Ectodermal cell (in vitro differentiated cells): ENCODE results near the gene HOXB9.

ENCODE experiments used
- H3K27ac ChIP-seq: 2 replicates; pipeline ENCODE4 v1.7.0; 2013; ENCODE audit warnings: mild to moderate bottlenecking, low read depth, low read length; ENCODE audit not compliant: insufficient read depth, poor library complexity, severe bottlenecking
- H3K27me3 ChIP-seq: 2 replicates; pipeline ENCODE4 v1.7.0; 2013; ENCODE audit warnings: mild to moderate bottlenecking, low read length; ENCODE audit not compliant: insufficient read depth, control insufficient read depth, poor library complexity, severe bottlenecking
- H3K36me3 ChIP-seq: one replicate; pipeline ENCODE4 v1.7.0; 2013; ENCODE audit warnings: low read length; ENCODE audit not compliant: control insufficient read depth, insufficient read depth
- H3K4me1 ChIP-seq: one replicate; pipeline ENCODE4 v1.7.0; 2013; ENCODE audit warnings: low read length; ENCODE audit not compliant: control insufficient read depth, insufficient read depth
- H3K4me3 ChIP-seq: 2 replicates; pipeline ENCODE4 v1.7.0; 2013; ENCODE audit warnings: low read depth, low read length, control low read depth; ENCODE audit not compliant: insufficient read depth
- H3K9me3 ChIP-seq: 2 replicates; pipeline ENCODE4 v1.7.0; 2013; ENCODE audit warnings: mild to moderate bottlenecking, low read length, moderate library complexity; ENCODE audit not compliant: control insufficient read depth
- WGBS, 2 experiments: methylation state at CpG; one replicate each; pipeline ENCODE4 v1.1.7; 2013; ENCODE audit warnings: missing lambda C conversion rate in 2 of 2; 5-methylcytosine and 5-hydroxymethylcytosine counted together

The HOXB9 gene

DNA sequence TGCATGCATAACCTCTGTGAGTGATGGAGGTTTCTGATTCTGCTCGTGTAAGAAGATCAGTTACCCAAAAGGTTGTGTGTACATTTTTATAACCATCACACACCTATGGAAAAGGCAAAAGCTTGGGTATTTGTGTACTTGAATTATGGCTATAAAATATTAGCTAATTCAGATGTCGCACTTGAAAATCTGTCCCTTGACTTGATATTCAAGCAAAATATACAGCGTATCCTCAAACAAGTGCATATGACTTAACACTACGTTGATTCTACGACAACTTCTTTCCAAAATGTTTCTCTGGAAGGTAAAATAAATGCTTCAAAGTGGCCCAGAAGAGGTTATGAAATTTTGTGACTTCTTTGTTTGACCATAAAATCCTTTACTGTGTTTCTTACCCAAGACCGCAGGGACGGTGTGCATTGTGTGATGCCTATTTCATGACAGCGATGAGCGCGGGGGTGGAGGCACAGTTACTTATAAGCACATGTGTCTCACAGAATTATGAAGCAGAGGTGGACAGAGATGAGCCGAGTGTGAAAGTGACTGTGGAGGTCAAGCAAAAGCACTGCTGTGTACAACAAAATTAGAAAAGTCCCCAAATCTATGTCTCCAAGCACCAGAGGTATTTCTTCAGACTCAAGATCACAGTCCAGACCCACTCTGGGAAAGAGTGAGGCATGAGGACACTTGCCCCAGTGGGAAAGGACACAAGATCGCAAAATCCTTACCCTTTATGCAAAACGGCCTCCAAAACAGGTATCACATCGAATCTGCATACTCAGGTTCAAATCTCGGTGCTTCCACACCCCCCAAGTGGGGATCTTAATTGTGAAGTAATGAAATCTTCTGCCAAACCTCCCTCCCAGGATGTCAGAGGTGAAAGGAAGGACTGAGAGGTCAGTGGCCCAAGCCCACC, 4.1 kb upstream of the HOXB9 start:
- Histone ChIP-seq H3K4me3 (no peak overlapping the region), H3K36me3 (no peaks in the 10 kb centered on the region), H3K27me3 (peaks cover 100% of the 10 kb centered on the region), H3K9me3 (no peaks in the 10 kb centered on the region), H3K4me1 (peaks cover 4% of the 10 kb centered on the region), H3K27ac (no peak overlapping the region)
- 38 to 44% methylated on average over 13 to 14 of the region's 15 CpGs for WGBS, 2 experiments

DNA sequence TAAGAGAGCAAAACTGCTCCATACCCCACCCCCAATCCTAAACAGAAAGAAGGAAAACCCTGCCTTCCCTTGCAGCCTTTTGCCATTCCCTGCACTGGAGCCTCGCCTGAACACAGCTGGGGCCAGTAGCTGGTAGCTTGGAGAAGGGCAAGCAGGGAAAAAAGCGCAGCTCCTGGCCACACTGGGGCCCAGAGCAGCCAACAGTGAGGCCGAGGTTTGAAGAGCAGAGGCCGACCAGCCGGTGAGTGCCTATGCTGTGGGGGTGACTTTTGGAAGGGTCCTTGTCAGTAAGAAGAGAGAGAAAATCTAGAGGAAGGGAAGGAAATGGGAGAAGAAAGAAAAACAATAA, 3.2 kb upstream of the HOXB9 start:
- H3K36me3 ChIP-seq = no peaks in the 10 kb centered on the region
- no peak overlapping the region for H3K4me3 ChIP-seq
- WGBS, 2 experiments = 12 to 15% methylated on average over 5 of the region's 5 CpGs
- no peak overlapping the region for H3K27ac ChIP-seq
- H3K4me1 ChIP-seq = peaks cover 4% of the 10 kb centered on the region
- no peaks in the 10 kb centered on the region for H3K9me3 ChIP-seq
- peaks cover 100% of the 10 kb centered on the region for H3K27me3 ChIP-seq

DNA sequence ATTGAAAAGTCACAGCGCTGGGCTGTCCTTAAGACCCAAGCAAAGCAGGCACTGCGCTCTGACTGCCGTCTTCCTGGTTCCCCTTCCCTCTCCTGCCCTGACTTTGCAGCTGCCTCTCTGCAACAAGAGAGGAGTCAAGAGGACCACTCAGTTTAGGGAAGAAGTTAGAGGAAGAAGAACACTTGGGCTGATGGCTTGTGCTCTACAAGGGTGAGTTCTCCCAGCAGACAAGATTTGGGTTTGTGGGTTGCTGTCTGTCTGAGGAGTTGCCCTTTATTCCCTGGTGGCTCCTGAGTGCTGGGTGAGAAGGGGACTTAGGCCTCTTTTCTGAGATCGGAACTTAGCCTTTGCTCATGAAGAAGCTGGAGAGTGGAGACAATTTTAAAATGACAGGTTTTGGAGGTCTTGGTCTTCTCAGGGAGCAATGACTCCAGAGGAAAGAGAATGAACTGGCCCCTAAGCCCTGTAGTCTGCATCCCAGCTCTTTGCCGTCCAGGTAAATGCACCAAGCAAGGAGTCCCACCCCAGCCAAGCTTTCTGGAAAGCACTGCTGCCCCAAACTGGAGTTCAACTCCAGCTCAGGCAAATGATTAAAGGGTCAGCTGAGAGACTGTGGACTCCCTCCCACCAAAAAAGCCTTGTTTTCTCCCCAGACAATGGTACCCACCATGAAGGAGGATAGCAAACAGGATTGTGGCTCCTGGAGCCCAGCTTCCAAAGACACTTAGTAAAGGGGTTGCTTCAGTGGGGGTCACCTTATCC, 2.7 kb upstream of the HOXB9 start:
- Histone ChIP-seq H3K27ac (no peak overlapping the region), H3K27me3 (peaks cover 100% of the 10 kb centered on the region), H3K4me3 (no peak overlapping the region), H3K9me3 (no peaks in the 10 kb centered on the region), H3K4me1 (peaks cover 4% of the 10 kb centered on the region), H3K36me3 (no peaks in the 10 kb centered on the region)
- 18 to 21% methylated on average over 5 of the region's 5 CpGs for WGBS, 2 experiments

DNA sequence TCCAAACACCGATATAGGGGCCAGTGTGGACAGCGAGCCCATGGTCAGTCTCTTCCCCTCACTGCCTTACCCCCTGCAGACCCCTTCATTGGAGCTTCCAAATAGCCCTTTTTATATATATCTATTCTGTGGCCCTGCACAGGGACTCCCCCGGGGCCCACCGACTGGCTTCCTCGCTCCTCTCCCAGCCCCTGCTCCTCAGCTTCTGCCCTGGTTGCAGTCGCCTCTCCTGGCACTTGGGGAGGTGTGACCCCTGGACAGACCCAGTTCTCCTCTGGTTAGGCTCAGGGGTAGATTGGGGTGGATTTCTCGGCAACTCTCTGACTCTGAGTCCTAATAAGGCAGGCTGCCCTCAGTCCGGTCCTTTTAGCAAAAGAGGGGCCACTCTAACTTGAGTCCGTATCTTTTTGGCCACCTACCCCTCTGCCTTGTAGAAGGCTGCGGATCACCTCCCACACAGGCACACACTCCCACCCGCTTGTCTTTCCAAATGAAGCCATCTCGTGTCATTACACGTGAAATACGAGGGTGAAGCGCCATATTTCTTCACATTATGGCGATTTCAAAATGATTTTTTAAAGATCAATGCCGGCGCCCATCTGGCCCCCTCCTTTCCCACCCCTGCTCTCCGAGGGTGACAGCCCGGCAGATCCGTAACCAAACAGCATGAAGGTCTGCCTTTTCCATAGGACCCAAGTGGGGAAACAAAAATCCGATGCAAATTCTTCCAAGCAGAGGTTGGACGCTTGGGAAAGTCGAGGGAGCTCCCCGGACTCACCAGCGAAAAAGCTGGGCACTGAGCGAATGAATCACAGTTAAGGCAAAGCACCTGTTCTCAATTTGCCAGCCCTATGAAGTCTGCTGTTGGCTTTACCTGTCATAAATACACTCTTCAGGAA, 1.7 kb upstream of the HOXB9 start:
- Histone ChIP-seq H3K4me1 (peaks cover 4% of the 10 kb centered on the region), H3K9me3 (no peaks in the 10 kb centered on the region), H3K27me3 (peaks cover 100% of the 10 kb centered on the region), H3K4me3 (no peak overlapping the region), H3K36me3 (no peaks in the 10 kb centered on the region), H3K27ac (no peak overlapping the region)
- WGBS, 2 experiments = 15 to 20% methylated on average over 27 of the region's 27 CpGs

DNA sequence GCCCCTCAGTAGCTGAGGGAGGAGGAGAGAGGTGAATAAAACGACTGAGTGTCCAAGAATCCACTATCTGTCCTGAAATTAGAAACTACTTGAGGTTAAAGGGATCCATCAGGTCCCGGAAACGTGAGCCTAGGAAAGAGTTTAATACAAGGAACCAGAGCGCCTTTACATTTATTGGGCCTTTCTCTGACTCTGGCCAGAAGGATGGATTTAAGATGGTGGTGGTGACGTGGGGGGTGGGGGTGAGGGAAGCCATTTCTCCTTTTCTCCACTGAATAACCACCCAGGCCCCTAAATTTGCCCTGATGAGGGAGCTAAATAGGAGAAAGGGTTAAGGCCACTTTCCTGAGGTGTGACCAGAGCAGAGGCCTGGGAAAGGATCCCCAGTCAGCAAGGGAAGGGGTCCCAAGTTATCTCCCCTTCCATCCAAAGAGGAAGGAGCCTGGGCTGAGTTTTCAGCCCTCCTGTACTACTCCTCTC, 1.0 kb upstream of the HOXB9 start:
- peaks cover 100% of the 10 kb centered on the region for H3K27me3 ChIP-seq
- no peaks in the 10 kb centered on the region for H3K9me3 ChIP-seq
- peaks cover 4% of the 10 kb centered on the region for H3K4me1 ChIP-seq
- H3K27ac ChIP-seq = no peak overlapping the region
- no peaks in the 10 kb centered on the region for H3K36me3 ChIP-seq
- H3K4me3 ChIP-seq = no peak overlapping the region
- WGBS, 2 experiments = 4 to 6% methylated on average over 4 to 5 of the region's 5 CpGs

DNA sequence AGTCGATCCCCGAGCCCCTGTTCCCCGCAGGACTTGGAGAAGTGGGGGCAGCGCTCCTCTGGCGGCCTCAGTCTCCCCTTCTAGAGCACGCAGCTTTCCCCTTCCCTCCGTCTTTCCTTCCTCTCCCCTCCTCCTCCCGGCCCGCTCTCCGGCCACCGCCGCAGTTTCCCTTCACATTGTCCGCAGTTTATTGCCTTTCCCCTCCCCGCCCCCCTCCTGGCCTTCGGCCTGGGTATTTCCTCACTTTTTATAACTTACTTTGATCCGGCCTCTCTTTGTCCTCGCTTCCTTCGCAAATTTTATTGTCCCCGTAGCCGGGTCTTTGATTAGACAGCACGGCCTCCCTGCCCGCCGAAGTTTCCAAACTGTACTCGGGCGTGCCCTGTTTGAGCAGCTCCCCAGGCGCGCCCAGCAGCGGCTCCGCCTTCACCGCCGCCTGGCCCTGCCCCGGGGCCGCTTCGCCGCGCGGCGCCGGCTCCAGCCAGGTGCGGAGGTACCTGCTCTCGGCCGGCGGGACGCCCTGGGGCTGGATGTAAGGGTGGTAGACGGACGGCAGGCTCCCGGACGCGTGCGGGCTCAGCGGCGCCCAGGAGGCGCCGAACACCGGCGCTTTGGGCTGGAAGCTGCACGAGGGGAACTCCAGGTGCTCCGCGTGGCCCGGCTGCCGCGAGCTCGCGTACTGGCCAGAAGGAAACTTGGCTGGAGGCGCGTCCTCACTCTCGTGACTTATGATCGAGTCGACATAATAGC, 488 bp downstream of the HOXB9 start:
- Histone ChIP-seq H3K27me3 (peaks cover 100% of the 10 kb centered on the region), H3K4me1 (peaks cover 4% of the 10 kb centered on the region), H3K36me3 (no peaks in the 10 kb centered on the region), H3K4me3 (peak overlapping the region; percentile 9), H3K9me3 (no peaks in the 10 kb centered on the region), H3K27ac (no peak overlapping the region)
- 0 to 1% methylated on average over 69 of the region's 69 CpGs for WGBS, 2 experiments

DNA sequence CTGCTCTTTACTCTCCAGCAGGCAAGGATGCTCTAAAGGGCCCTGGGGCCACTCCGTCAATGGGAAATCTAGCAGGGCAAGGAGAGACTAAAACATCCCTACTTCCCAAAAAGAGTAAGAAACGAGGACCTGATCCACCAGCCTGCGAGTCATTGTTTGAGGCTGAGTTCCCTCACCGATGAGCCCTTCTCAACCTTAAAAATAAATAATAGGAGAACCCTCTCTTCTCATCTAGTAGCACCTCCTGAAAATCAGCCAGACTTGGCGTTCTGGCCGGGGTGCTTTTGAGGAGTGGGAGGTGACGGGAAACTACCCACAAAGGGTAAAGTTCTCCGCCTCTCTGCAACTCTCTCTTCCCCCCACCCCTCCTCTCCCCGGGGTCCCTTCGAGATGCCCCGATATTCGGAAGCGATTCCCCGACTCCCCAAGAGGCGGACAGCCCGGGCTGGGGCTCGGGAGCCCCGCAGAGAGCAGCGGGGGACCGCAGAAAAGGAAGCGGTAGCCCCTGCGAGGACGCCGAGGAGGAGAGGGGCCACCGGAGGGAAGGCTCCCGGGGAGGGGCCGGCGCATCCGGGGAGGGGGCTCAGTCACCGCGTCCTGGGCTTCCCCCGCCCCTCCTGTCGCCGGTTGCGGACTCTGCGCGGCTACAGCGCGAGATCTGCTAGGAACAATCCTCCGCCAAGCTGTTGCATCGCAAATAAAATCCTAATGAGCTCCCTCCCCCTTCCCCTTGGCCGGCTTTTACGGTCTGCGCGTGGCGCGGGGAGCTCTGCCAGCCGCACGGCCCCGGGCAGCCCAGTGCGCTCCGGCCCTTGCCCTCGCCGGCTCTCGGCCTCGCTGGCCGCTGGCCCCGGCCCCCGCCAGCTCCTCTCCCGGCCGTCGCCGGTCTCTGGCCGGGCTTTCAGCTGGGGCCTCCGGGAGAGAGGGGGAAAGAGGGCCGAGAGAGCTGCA, 1.3 kb downstream of the HOXB9 start:
- Histone ChIP-seq H3K4me3 (peak overlapping the region; percentile 3), H3K27ac (no peak overlapping the region), H3K9me3 (no peaks in the 10 kb centered on the region), H3K27me3 (peaks cover 100% of the 10 kb centered on the region), H3K36me3 (no peaks in the 10 kb centered on the region), H3K4me1 (peaks cover 6% of the 10 kb centered on the region)
- 1% methylated on average over 66 of the region's 66 CpGs for WGBS, 2 experiments

- Histone ChIP-seq H3K4me3 (no peak overlapping the region), H3K4me1 (peaks cover 12% of the 10 kb centered on the region), H3K36me3 (no peaks in the 10 kb centered on the region), H3K9me3 (no peaks in the 10 kb centered on the region), H3K27ac (no peak overlapping the region), H3K27me3 (peaks cover 100% of the 10 kb centered on the region)
- WGBS, 2 experiments = 22% methylated on average over 5 of the region's 5 CpGs
Measured at GRCh38 chr17:48624118-48624517, 2.0 kb downstream of the HOXB9 start.
